NCI-H2196 treated with DMSO at 0.1 percent for 48 hours (cell line): ENCODE results near the gene CNOT9.

Experiments
- DNase-seq: peaks from one replicate; lab custom pipeline; 2025; ENCODE audit not compliant: unreplicated experiment; lab: John Stamatoyannopoulos, UW

CNOT9 gene

GRCh38 chr2:218577482-218578220, 9.0 kb downstream of the CNOT9 start:
- DNase-seq = no peak

GRCh38 chr2:218578272-218578877, 9.7 kb downstream of the CNOT9 start:
- no peak for DNase-seq

- no peak for DNase-seq
Measured at GRCh38 chr2:218582076-218582475, 13.4 kb downstream of the CNOT9 start.

GRCh38 chr2:218583983-218584850, 15.6 kb downstream of the CNOT9 start:
- DNase-seq = no peak

- DNase-seq = no peak
Measured at GRCh38 chr2:218585541-218585940, 16.9 kb downstream of the CNOT9 start.

GRCh38 chr2:218605432-218605831, 36.8 kb downstream of the CNOT9 start:
- DNase-seq = peak; percentile 75

- peak; percentile 65 for DNase-seq
Measured at GRCh38 chr2:218607436-218608115, 38.9 kb downstream of the CNOT9 start, which contains the start of gene PLCD4. Gene PLCD4 (plus strand): TSS chr2:218607899. CDS start chr2:218615740, 7,841 bp downstream.

GRCh38 chr2:218615868-218616315, 47.3 kb downstream of the CNOT9 start:
- DNase-seq = no peak

GRCh38 chr2:218618102-218618860, 49.6 kb downstream of the CNOT9 start:
- peak; percentile 15 for DNase-seq

GRCh38 chr2:218621007-218621406, 52.4 kb downstream of the CNOT9 start:
- no peak for DNase-seq

GRCh38 chr2:218622606-218623365, 54.1 kb downstream of the CNOT9 start:
- DNase-seq = no peak

- DNase-seq = no peak
Measured at GRCh38 chr2:218623366-218623705, 54.7 kb downstream of the CNOT9 start.

GRCh38 chr2:218626369-218626768, 57.7 kb downstream of the CNOT9 start:
- no peak for DNase-seq

GRCh38 chr2:218627939-218628338, 59.3 kb downstream of the CNOT9 start:
- no peak for DNase-seq

GRCh38 chr2:218631837-218632236, 63.2 kb downstream of the CNOT9 start:
- no peak for DNase-seq

GRCh38 chr2:218635719-218636118, 67.1 kb downstream of the CNOT9 start:
- DNase-seq = no peak

- no peak for DNase-seq
Measured at GRCh38 chr2:218638372-218638771, 69.7 kb downstream of the CNOT9 start.

GRCh38 chr2:218642121-218642656, 73.5 kb downstream of the CNOT9 start:
- DNase-seq = no peak

GRCh38 chr2:218642786-218643185, 74.1 kb downstream of the CNOT9 start:
- no peak for DNase-seq
